ENCODE results near the gene CLPSL1.

The CLPSL1 gene

GRCh38 chr6:35787266-35788218 is 6.7 kb downstream of the CLPSL1 start:
- no peak for DNase-seq (ENCODE audit: low read depth, low spot score)
- Histone ChIP-seq H3K9ac (ENCODE audit: insufficient read length, low read depth) (no peak overlapping the region), H3K36me3 (ENCODE audit: insufficient read depth, insufficient read length, low read length) (no peaks in the 10 kb centered on the region), H3K9me3 (ENCODE audit: insufficient read depth, low read length) (no peaks in the 10 kb centered on the region), H3K4me1 (ENCODE audit: insufficient read depth, insufficient read length) (no peaks in the 10 kb centered on the region), H3K27me3 (ENCODE audit: insufficient read depth, insufficient read length) (no peaks in the 10 kb centered on the region), H3K4me3 (ENCODE audit: insufficient read length, low read depth) (no peak overlapping the region)
- TF ChIP-seq SUZ12 (IDR thresholded peaks at IDR 0.05; ENCODE audit: extremely low read depth, insufficient read depth, insufficient read length): no peak
- no peak for TF ChIP-seq YY1 (IDR thresholded peaks at IDR 0.05; ENCODE audit: insufficient read depth, insufficient read length)
- TF ChIP-seq ZNF274 (IDR thresholded peaks at IDR 0.05; ENCODE audit: low read depth, low read length): no peak

DNA sequence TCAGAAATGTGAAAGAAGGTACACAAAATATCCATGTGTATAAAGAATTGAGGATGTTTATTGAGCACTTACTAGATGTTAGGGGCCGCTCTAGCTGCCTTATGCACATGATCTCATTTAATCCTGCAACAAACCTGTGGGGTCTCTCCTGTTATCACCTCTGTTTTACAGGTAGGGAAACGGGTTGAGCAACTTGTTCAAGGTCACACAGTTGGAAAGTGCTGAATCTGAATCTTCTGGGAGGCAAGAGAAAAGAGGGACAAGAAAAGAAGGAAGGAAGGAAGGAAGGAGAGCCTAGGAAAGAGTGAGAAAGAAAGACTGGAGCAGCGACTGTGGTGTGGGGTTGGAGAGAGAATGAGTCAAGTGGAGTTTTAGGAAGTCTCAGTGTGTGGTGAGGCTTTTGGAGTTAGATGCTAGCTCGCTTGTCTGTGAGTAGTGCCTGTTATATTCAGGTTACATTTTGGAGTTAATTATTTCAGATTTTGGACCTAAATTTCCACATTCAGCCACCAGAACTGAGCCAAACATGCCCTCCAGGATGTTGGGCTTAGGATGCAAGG is 7.7 kb downstream of the CLPSL1 start:
- H3K4me1 ChIP-seq (ENCODE audit: insufficient read depth, insufficient read length): no peaks in the 10 kb centered on the region
- no peaks in the 10 kb centered on the region for H3K27me3 ChIP-seq (ENCODE audit: insufficient read depth, insufficient read length)
- H3K9me3 ChIP-seq (ENCODE audit: insufficient read depth, low read length): no peaks in the 10 kb centered on the region
- H3K9ac ChIP-seq (ENCODE audit: insufficient read length, low read depth): no peak overlapping the region
- no peak overlapping the region for H3K4me3 ChIP-seq (ENCODE audit: insufficient read length, low read depth)
- no peaks in the 10 kb centered on the region for H3K36me3 ChIP-seq (ENCODE audit: insufficient read depth, insufficient read length, low read length)
- DNase-seq (ENCODE audit: low read depth, low spot score): no peak
- TF ChIP-seq ZNF274 (IDR thresholded peaks at IDR 0.05; ENCODE audit: low read depth, low read length): no peak
- no peak for TF ChIP-seq YY1 (IDR thresholded peaks at IDR 0.05; ENCODE audit: insufficient read depth, insufficient read length)
- no peak for TF ChIP-seq SUZ12 (IDR thresholded peaks at IDR 0.05; ENCODE audit: extremely low read depth, insufficient read depth, insufficient read length)

DNA sequence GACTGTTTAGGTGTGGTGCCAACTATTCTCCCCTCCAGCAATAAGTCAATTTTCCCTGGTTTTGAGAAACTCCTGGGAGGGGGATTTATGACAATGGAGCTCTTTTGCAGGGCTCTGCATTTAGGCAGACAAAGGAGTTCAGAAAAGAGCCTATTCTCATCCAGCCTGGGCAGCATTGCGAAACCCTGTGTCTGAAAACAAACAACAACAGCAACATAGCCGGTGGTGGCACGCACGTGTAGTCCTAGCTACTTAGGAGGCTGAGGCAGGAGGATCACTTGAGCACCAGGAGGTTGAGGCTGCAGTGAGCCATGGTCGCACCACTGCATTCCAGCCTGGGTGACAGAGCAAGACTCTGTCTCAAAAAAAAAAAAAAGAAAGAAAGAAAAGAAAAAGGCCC is 9.9 kb downstream of the CLPSL1 start:
- no peaks in the 10 kb centered on the region for H3K27me3 ChIP-seq (ENCODE audit: insufficient read depth, insufficient read length)

DNA sequence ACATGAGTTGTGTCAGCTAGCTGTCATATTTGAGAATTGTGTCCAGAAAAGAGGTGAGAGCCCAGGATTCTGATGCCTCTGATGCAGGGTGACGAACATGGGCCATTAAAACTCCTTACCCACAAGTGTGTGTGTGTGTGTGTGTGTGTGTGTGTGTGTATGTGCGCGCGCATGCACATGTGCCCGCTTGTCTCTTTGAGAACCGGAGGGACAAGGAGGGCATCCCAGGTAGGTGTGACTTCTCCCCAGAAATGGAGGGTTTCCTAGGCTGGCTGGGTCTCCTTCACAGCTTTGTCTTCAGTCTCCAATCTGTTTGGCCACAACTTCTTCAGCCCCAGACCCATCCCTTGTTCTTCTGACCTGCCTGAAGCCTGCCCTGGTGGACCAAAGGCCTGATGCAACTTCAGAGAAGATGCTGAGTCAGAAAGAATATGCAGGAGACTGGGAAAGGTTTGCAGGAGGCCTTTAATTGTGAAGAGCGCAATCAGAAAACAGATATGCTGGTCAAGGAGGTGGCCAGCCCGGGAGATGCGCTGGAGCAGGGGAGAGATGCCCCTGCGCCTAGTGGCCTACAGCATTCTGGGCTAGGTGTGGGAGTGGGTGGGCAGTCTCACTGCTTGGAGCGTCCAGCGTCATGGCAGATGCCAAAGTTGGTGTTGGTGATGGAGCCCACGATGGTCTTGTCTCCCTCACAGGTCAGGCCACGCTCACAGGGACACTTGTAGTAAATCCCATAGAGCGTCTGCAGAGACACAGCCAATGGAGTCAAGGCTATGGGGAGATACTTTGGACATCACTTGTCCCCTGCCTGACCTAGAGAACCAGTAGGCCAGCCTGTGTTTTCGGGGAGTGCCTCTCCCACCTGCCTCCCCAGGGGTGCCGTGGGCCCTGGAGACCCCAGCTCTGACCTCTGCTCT is 14.0 kb downstream of the CLPSL1 start:
- TF ChIP-seq ZNF274 (IDR thresholded peaks at IDR 0.05; ENCODE audit: low read depth, low read length) (no peak), YY1 (IDR thresholded peaks at IDR 0.05; ENCODE audit: insufficient read depth, insufficient read length) (no peak), SUZ12 (IDR thresholded peaks at IDR 0.05; ENCODE audit: extremely low read depth, insufficient read depth, insufficient read length) (no peak)
- no peak overlapping the region for H3K9ac ChIP-seq (ENCODE audit: insufficient read length, low read depth)
- H3K4me3 ChIP-seq (ENCODE audit: insufficient read length, low read depth): no peak overlapping the region
- DNase-seq (ENCODE audit: low read depth, low spot score): no peak
- no peaks in the 10 kb centered on the region for H3K9me3 ChIP-seq (ENCODE audit: insufficient read depth, low read length)
- H3K36me3 ChIP-seq (ENCODE audit: insufficient read depth, insufficient read length, low read length): no peaks in the 10 kb centered on the region
- no peaks in the 10 kb centered on the region for H3K27me3 ChIP-seq (ENCODE audit: insufficient read depth, insufficient read length)
- H3K4me1 ChIP-seq (ENCODE audit: insufficient read depth, insufficient read length): peaks cover 4% of the 10 kb centered on the region

More for the DNA sequence above, 9.9 kb downstream of the CLPSL1 start:
- Histone ChIP-seq H3K36me3 (ENCODE audit: insufficient read depth, insufficient read length, low read length) (no peaks in the 10 kb centered on the region), H3K4me1 (ENCODE audit: insufficient read depth, insufficient read length) (no peaks in the 10 kb centered on the region), H3K4me3 (ENCODE audit: insufficient read length, low read depth) (no peak overlapping the region), H3K9me3 (ENCODE audit: insufficient read depth, low read length) (no peaks in the 10 kb centered on the region), H3K9ac (ENCODE audit: insufficient read length, low read depth) (no peak overlapping the region)
- no peak for DNase-seq (ENCODE audit: low read depth, low spot score)
- TF ChIP-seq YY1 (IDR thresholded peaks at IDR 0.05; ENCODE audit: insufficient read depth, insufficient read length): no peak
- TF ChIP-seq SUZ12 (IDR thresholded peaks at IDR 0.05; ENCODE audit: extremely low read depth, insufficient read depth, insufficient read length): no peak

DNA sequence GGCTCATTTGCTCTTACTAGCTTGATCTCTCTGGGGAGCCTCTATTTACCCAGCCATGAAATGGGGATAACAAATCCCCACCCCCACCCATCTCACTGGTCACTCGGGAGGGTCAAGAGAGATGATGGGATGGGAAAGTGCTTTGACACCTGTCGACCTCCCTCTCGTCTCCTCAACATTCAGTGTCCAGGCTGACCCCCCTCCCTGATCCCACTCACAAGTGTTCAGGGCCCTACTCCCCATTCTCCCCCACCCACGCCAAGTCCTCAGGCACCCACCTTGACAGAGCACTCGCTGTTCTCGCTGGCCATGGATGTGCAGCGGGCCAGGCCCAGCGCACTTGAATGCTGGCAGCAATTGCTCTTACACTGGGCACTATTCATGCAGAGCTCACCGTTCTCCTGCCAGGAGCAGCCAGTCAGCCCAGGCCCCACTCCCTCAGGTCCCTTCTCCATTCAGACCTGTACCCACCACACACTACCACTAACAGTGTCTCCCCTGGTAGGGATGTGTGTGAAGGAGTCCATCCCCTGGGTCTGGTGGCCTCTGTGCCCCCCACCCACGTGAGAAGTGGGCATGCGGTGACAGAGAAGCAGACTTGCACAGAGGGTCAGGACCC is 14.7 kb downstream of the CLPSL1 start:
- no peaks in the 10 kb centered on the region for H3K36me3 ChIP-seq (ENCODE audit: insufficient read depth, insufficient read length, low read length)
- H3K9me3 ChIP-seq (ENCODE audit: insufficient read depth, low read length): no peaks in the 10 kb centered on the region
- no peak for TF ChIP-seq ZNF274 (IDR thresholded peaks at IDR 0.05; ENCODE audit: low read depth, low read length)
- no peak for TF ChIP-seq SUZ12 (IDR thresholded peaks at IDR 0.05; ENCODE audit: extremely low read depth, insufficient read depth, insufficient read length)
- no peak for TF ChIP-seq YY1 (IDR thresholded peaks at IDR 0.05; ENCODE audit: insufficient read depth, insufficient read length)
- H3K4me1 ChIP-seq (ENCODE audit: insufficient read depth, insufficient read length): peaks cover 4% of the 10 kb centered on the region
- H3K9ac ChIP-seq (ENCODE audit: insufficient read length, low read depth): no peak overlapping the region
- no peak for DNase-seq (ENCODE audit: low read depth, low spot score)
- H3K27me3 ChIP-seq (ENCODE audit: insufficient read depth, insufficient read length): no peaks in the 10 kb centered on the region
- no peak overlapping the region for H3K4me3 ChIP-seq (ENCODE audit: insufficient read length, low read depth)

GRCh38 chr6:35796236-35796635 is 15.4 kb downstream of the CLPSL1 start:
- no peaks in the 10 kb centered on the region for H3K27me3 ChIP-seq (ENCODE audit: insufficient read depth, insufficient read length)
- H3K9me3 ChIP-seq (ENCODE audit: insufficient read depth, low read length): no peaks in the 10 kb centered on the region
- peaks cover 4% of the 10 kb centered on the region for H3K4me1 ChIP-seq (ENCODE audit: insufficient read depth, insufficient read length)
- no peak for TF ChIP-seq SUZ12 (IDR thresholded peaks at IDR 0.05; ENCODE audit: extremely low read depth, insufficient read depth, insufficient read length)
- no peak for TF ChIP-seq ZNF274 (IDR thresholded peaks at IDR 0.05; ENCODE audit: low read depth, low read length)
- TF ChIP-seq YY1 (IDR thresholded peaks at IDR 0.05; ENCODE audit: insufficient read depth, insufficient read length): no peak
- no peak for DNase-seq (ENCODE audit: low read depth, low spot score)
- no peaks in the 10 kb centered on the region for H3K36me3 ChIP-seq (ENCODE audit: insufficient read depth, insufficient read length, low read length)
- no peak overlapping the region for H3K9ac ChIP-seq (ENCODE audit: insufficient read length, low read depth)
- no peak overlapping the region for H3K4me3 ChIP-seq (ENCODE audit: insufficient read length, low read depth)

Data from NT2/D1 (cell line).